ENCODE data around the gene INPP5D. TPM values are rescaled to one million over a fixed set of nuclear protein-coding genes. Genes with fewer than 3 reads are reported as not detected.

Gene INPP5D
- total and polyA plus RNA-seq, 2 of the 8 experiments (the other 6 are each of a cell fraction or from before 2014, with no cell fraction given) = 4.5 to 7.1 TPM

DNA sequence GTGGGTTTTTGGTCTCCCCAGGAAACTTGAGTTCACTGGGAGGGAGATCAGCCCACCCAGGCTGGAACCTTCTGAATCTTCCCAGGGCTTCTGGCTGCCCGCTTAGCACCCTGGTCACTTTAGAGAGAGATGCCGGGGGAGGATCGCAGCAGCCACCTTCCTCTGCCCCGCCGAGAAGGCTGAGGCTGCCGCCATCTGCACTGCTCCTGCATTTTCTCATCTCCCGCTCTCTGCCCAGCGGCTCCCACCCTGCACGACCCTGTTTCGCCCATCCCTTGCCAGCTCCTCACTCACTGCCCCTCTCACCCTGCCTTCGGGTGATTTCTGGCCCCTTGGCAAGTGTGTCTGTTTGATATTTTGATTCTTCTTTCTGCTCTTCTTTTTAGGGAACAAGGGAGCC lies 108.8 kb downstream of the INPP5D start (continued):
- TF ChIP-seq, protein P1, sequence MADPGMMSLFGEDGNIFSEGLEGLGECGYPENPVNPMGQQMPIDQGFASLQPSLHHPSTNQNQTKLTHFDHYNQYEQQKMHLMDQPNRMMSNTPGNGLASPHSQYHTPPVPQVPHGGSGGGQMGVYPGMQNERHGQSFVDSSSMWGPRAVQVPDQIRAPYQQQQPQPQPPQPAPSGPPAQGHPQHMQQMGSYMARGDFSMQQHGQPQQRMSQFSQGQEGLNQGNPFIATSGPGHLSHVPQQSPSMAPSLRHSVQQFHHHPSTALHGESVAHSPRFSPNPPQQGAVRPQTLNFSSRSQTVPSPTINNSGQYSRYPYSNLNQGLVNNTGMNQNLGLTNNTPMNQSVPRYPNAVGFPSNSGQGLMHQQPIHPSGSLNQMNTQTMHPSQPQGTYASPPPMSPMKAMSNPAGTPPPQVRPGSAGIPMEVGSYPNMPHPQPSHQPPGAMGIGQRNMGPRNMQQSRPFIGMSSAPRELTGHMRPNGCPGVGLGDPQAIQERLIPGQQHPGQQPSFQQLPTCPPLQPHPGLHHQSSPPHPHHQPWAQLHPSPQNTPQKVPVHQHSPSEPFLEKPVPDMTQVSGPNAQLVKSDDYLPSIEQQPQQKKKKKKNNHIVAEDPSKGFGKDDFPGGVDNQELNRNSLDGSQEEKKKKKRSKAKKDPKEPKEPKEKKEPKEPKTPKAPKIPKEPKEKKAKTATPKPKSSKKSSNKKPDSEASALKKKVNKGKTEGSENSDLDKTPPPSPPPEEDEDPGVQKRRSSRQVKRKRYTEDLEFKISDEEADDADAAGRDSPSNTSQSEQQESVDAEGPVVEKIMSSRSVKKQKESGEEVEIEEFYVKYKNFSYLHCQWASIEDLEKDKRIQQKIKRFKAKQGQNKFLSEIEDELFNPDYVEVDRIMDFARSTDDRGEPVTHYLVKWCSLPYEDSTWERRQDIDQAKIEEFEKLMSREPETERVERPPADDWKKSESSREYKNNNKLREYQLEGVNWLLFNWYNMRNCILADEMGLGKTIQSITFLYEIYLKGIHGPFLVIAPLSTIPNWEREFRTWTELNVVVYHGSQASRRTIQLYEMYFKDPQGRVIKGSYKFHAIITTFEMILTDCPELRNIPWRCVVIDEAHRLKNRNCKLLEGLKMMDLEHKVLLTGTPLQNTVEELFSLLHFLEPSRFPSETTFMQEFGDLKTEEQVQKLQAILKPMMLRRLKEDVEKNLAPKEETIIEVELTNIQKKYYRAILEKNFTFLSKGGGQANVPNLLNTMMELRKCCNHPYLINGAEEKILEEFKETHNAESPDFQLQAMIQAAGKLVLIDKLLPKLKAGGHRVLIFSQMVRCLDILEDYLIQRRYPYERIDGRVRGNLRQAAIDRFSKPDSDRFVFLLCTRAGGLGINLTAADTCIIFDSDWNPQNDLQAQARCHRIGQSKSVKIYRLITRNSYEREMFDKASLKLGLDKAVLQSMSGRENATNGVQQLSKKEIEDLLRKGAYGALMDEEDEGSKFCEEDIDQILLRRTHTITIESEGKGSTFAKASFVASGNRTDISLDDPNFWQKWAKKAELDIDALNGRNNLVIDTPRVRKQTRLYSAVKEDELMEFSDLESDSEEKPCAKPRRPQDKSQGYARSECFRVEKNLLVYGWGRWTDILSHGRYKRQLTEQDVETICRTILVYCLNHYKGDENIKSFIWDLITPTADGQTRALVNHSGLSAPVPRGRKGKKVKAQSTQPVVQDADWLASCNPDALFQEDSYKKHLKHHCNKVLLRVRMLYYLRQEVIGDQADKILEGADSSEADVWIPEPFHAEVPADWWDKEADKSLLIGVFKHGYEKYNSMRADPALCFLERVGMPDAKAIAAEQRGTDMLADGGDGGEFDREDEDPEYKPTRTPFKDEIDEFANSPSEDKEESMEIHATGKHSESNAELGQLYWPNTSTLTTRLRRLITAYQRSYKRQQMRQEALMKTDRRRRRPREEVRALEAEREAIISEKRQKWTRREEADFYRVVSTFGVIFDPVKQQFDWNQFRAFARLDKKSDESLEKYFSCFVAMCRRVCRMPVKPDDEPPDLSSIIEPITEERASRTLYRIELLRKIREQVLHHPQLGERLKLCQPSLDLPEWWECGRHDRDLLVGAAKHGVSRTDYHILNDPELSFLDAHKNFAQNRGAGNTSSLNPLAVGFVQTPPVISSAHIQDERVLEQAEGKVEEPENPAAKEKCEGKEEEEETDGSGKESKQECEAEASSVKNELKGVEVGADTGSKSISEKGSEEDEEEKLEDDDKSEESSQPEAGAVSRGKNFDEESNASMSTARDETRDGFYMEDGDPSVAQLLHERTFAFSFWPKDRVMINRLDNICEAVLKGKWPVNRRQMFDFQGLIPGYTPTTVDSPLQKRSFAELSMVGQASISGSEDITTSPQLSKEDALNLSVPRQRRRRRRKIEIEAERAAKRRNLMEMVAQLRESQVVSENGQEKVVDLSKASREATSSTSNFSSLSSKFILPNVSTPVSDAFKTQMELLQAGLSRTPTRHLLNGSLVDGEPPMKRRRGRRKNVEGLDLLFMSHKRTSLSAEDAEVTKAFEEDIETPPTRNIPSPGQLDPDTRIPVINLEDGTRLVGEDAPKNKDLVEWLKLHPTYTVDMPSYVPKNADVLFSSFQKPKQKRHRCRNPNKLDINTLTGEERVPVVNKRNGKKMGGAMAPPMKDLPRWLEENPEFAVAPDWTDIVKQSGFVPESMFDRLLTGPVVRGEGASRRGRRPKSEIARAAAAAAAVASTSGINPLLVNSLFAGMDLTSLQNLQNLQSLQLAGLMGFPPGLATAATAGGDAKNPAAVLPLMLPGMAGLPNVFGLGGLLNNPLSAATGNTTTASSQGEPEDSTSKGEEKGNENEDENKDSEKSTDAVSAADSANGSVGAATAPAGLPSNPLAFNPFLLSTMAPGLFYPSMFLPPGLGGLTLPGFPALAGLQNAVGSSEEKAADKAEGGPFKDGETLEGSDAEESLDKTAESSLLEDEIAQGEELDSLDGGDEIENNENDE (IDR thresholded peaks at IDR 0.05; ENCODE audit: insufficient replicate concordance, low read length) = no peak
- TF ChIP-seq, protein P2, sequence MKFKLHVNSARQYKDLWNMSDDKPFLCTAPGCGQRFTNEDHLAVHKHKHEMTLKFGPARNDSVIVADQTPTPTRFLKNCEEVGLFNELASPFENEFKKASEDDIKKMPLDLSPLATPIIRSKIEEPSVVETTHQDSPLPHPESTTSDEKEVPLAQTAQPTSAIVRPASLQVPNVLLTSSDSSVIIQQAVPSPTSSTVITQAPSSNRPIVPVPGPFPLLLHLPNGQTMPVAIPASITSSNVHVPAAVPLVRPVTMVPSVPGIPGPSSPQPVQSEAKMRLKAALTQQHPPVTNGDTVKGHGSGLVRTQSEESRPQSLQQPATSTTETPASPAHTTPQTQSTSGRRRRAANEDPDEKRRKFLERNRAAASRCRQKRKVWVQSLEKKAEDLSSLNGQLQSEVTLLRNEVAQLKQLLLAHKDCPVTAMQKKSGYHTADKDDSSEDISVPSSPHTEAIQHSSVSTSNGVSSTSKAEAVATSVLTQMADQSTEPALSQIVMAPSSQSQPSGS (IDR thresholded peaks at IDR 0.05; ENCODE audit: low read length) = no peak

Measured in H1 (cell line).